Fibroblast of lung (primary cell): ENCODE data around the gene ODF2. TPM values are rescaled to one million over a fixed set of nuclear protein-coding genes. Genes with fewer than 3 reads are reported as not detected.

ENCODE experiments used
- DNase-seq, 2 donors: peaks; one replicate each; pipeline versions ENCODE4 v3.0.0 to v3.0.0-alpha.2; 2010; ENCODE audit warnings: low read depth in 2 of 2
- H2AFZ ChIP-seq: 2 replicates; pipeline ENCODE4 v1.5.1; 2012; ENCODE audit warnings: low read length, control low read depth, inconsistent platforms
- H3K27ac ChIP-seq: 2 replicates; pipeline ENCODE4 v1.5.1; 2011; ENCODE audit warnings: low read length, control low read depth; ENCODE audit not compliant: insufficient read depth
- H3K27me3 ChIP-seq: 2 replicates; pipeline ENCODE4 v1.5.1; 2011; ENCODE audit warnings: mild to moderate bottlenecking, low read length; ENCODE audit not compliant: control insufficient read depth, insufficient read depth
- H3K36me3 ChIP-seq: 2 replicates; pipeline ENCODE4 v1.5.1; 2011; ENCODE audit warnings: low read length; ENCODE audit not compliant: control insufficient read depth, insufficient read depth
- H3K4me1 ChIP-seq: 2 replicates; pipeline ENCODE4 v1.5.1; 2011; ENCODE audit warnings: low read length; ENCODE audit not compliant: control insufficient read depth, insufficient read depth; ENCODE audit errors: extremely low read depth
- H3K4me2 ChIP-seq: 2 replicates; pipeline ENCODE4 v1.5.1; 2011; ENCODE audit warnings: low read length, control low read depth; ENCODE audit not compliant: insufficient read depth; ENCODE audit errors: extremely low read depth
- H3K4me3 ChIP-seq, 4 experiments: fragments of 200-600 bp in 1 of 4; sonication (generic) in 1 of 4; replicated peaks in 1 of 4; 2 replicates each; pipeline ENCODE4 v1.5.1; 2011 to 2016; ENCODE audit warnings: low read length in 4 of 4, low read depth in 3 of 4, mild to moderate bottlenecking in 3 of 4, control low read depth in 2 of 4, inconsistent platforms in 1 of 4, mixed read lengths in 1 of 4; ENCODE audit not compliant: insufficient read depth in 1 of 4; ENCODE audit errors: control extremely low read depth in 1 of 4
- H3K79me2 ChIP-seq: 2 replicates; pipeline ENCODE4 v1.5.1; 2012; ENCODE audit warnings: mild to moderate bottlenecking, low read length, inconsistent platforms; ENCODE audit not compliant: control insufficient read depth, insufficient read depth
- H3K9ac ChIP-seq: 2 replicates; pipeline ENCODE4 v1.5.1; 2011; ENCODE audit warnings: mild to moderate bottlenecking, low read length, control low read depth; ENCODE audit not compliant: insufficient read depth
- H3K9me3 ChIP-seq: 2 replicates; pipeline ENCODE4 v1.5.1; 2012; ENCODE audit warnings: low read depth, low read length; ENCODE audit not compliant: control insufficient read depth, insufficient read depth
- H4K20me1 ChIP-seq: 2 replicates; pipeline ENCODE4 v1.5.1; 2011; ENCODE audit warnings: low read length; ENCODE audit not compliant: control insufficient read depth, insufficient read depth; ENCODE audit errors: extremely low read depth
- CTCF ChIP-seq, 2 donors: IDR thresholded peaks in 1 of 2; conservative IDR thresholded peaks in 1 of 2; 1 replicate in 1 of 2; 2 replicates in 1 of 2; pipeline ENCODE4 v1.5.1; 2011 to 2012; ENCODE audit warnings: low read length in 2 of 2, control low read depth in 1 of 2, inconsistent platforms in 1 of 2, low read depth in 1 of 2, mild to moderate bottlenecking in 1 of 2
- EZH2 ChIP-seq: IDR thresholded peaks from 2 replicates; pipeline ENCODE4 v1.5.1; 2012; ENCODE audit warnings: low read length, control low read depth, mild to moderate bottlenecking; ENCODE audit errors: missing control alignments
- polyA plus RNA-seq, 2 donors: library from polyadenylated mRNA; depleted of rRNA in 1 of 2; stranded (reverse) in 1 of 2; unstranded in 1 of 2; fragments of >200 nt; gene quantifications; 2 replicates each; pipeline ENCODE4 v1.2.1, GENCODE V29; 2011 to 2012; ENCODE audit warnings: missing spikeins in 1 of 2
- total RNA-seq: library from RNA; depleted of rRNA; stranded (reverse); fragments of >200 nt; gene quantifications from 2 replicates; pipeline ENCODE4 v1.2.1, GENCODE V29; 2014

The ODF2 gene
- total and polyA plus RNA-seq, 2 donors (not counting 1 experiment from before 2014, with no cell fraction given), result 10.2 to 20.6 TPM

- no peaks in the 10 kb centered on the region for H4K20me1 ChIP-seq
- H3K9ac ChIP-seq, result no peak overlapping the region
- no peak for TF ChIP-seq EZH2
- no peak for TF ChIP-seq CTCF (conservative IDR thresholded peaks at IDR 0.05 in 1 of 2, IDR thresholded peaks at IDR 0.05 in 1 of 2; ENCODE audit: low read depth in 1 of 2, low read length in 2 of 2)
- no peaks in the 10 kb centered on the region for H3K4me1 ChIP-seq
- H3K27ac ChIP-seq, result no peak overlapping the region
- no peak overlapping the region for H2AFZ ChIP-seq
- DNase-seq, result no peak
- H3K36me3 ChIP-seq, result peaks cover 4% of the 10 kb centered on the region
- no peaks in the 10 kb centered on the region for H3K27me3 ChIP-seq
- H3K79me2 ChIP-seq, result no peaks in the 10 kb centered on the region
- H3K4me3 ChIP-seq, result no peak overlapping the region
- no peak overlapping the region for H3K4me2 ChIP-seq
- H3K9me3 ChIP-seq, result no peaks in the 10 kb centered on the region
These were observed 29.0 kb downstream of the ODF2 start for GRCh38 chr9:128484686-128485413.

GRCh38 chr9:128485414-128485855 lies 29.6 kb downstream of the ODF2 start:
- Histone ChIP-seq H4K20me1 (no peaks in the 10 kb centered on the region), H3K9me3 (no peaks in the 10 kb centered on the region), H2AFZ (no peak overlapping the region), H3K79me2 (no peaks in the 10 kb centered on the region), H3K4me3 (no peak overlapping the region), H3K27me3 (no peaks in the 10 kb centered on the region), H3K4me2 (no peak overlapping the region), H3K9ac (no peak overlapping the region), H3K27ac (no peak overlapping the region), H3K4me1 (no peaks in the 10 kb centered on the region), H3K36me3 (peaks cover 4% of the 10 kb centered on the region)
- no peak for TF ChIP-seq CTCF (conservative IDR thresholded peaks at IDR 0.05 in 1 of 2, IDR thresholded peaks at IDR 0.05 in 1 of 2; ENCODE audit: low read depth in 1 of 2, low read length in 2 of 2)
- no peak for TF ChIP-seq EZH2
- DNase-seq, result no peak

DNA sequence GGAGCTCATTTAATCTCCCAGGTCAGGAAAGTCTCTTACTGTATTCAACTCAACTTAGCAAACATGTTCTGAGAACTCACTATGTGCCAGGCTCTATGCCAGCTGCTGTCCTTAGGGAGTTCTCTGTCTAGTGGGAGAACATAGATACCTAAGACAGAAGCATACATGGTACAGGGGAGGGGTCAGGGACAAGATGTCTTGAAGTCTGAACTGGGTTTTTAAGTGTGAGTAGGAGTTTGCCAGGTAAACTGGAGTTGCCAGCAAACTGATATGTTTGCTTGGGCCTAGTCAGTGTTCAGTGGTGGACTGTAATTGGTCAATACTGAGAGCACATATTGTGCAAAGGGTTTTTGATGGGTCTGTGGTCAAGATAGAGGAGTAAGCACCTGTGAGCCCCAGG lies 30.4 kb downstream of the ODF2 start:
- no peaks in the 10 kb centered on the region for H4K20me1 ChIP-seq
- no peak for DNase-seq
- no peaks in the 10 kb centered on the region for H3K27me3 ChIP-seq
- H3K36me3 ChIP-seq, result peaks cover 4% of the 10 kb centered on the region
- no peak overlapping the region for H3K9ac ChIP-seq
- H3K4me3 ChIP-seq, result no peak overlapping the region
- TF ChIP-seq CTCF (conservative IDR thresholded peaks at IDR 0.05 in 1 of 2, IDR thresholded peaks at IDR 0.05 in 1 of 2; ENCODE audit: low read depth in 1 of 2, low read length in 2 of 2), result no peak
- no peak for TF ChIP-seq EZH2
- H3K9me3 ChIP-seq, result no peaks in the 10 kb centered on the region
- no peaks in the 10 kb centered on the region for H3K4me1 ChIP-seq
- no peak overlapping the region for H3K4me2 ChIP-seq
- H2AFZ ChIP-seq, result no peak overlapping the region
- H3K79me2 ChIP-seq, result no peaks in the 10 kb centered on the region
- H3K27ac ChIP-seq, result no peak overlapping the region
